Measurements from ENCODE around the gene HOXB13.
A peak's percentile ranks its signal among the peaks of the same experiment; 100 is the strongest.

HOXB13 gene

DNA sequence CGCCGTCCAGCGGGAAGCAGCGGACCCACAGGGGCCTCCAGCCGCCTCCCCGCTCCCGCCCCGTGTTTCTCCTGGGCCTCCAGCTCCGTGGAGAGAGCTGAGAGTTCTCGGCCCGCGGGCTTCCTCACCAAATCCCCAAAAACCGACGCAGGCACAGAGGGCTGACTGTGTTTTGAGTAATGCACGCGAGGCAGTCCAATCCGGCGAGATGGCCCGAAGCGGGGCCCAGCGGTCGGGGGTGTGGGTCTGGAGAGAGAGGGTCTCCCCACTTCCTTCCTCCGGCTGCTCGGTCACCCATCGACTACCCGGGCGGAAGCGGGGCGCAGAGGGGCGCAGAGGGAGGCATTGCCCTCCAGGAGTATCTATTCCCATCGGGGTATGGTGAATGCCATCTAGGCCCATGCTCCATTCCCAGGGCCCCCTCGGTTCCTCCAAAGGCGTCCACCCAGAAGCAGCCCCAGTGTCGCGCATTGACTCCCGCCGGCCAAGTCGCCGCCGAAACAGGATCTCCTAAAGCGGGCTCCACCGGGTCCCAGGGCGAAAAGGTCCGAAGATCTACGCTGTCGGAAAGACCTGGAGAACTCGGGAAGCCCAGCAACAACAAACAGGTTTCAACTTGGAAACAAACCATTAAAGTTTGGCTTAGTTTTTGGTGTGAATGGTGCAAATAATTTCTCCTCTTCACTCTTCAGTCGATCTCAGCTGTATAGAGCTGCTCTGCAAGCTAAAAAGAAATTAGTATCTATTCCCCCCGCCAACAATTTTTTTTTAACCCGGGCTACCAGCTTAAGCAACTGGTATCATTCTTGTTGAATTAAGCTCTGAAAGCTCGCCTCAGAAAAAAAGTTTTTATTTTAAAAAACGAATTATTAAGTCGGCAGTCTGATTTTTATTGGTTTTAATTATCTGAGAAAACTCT, 19.2 kb upstream of the HOXB13 start:
- DNase-seq, result no peak

DNA sequence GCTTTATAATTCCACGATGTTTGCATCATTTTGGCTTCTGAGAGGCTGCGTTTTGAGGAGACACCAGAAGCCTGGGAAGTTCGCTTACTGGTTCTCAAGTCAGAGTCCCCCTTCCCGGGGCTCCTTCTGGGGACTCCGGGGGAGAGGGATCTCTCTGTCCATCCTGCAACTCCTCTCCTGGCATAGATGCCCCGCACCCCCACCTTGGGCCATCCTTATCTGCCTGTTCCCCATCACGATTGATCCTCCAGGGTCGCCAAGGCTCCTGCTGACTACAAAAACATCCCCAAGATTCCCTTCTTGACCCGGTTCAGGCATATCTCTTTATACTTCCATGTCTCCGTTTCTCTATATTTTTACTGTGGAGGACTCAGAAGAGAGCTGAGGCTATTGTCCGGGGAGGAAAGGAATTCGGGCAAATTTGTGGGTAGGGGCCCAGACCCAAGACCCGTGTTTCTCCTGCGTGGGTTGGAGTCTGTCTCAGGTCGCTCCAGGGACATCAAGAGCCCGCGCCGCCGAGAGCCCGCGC, 18.4 kb upstream of the HOXB13 start:
- DNase-seq, result no peak

- no peak for DNase-seq
Measured at GRCh38 chr17:48745381-48746275, 17.1 kb upstream of the HOXB13 start.

DNA sequence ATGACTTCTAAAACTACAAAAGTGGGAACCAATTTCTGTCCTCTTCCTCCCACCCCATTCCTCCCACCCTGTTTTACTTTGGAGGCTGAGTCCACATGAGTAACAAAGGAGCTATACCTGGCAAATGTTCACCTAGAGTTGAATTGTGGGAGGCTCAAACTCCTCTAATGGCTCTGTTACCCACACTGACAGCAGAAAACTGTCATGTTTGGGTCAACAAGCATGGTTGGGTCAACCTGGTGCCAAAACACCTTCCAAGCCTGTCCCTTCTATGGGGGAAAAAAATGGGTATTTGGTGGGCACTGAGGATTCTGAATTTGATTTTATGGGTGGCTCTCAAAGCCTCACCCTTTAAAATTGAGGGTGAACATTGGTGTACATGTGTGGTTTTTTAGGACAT, 12.0 kb upstream of the HOXB13 start:
- no peak for DNase-seq

DNA sequence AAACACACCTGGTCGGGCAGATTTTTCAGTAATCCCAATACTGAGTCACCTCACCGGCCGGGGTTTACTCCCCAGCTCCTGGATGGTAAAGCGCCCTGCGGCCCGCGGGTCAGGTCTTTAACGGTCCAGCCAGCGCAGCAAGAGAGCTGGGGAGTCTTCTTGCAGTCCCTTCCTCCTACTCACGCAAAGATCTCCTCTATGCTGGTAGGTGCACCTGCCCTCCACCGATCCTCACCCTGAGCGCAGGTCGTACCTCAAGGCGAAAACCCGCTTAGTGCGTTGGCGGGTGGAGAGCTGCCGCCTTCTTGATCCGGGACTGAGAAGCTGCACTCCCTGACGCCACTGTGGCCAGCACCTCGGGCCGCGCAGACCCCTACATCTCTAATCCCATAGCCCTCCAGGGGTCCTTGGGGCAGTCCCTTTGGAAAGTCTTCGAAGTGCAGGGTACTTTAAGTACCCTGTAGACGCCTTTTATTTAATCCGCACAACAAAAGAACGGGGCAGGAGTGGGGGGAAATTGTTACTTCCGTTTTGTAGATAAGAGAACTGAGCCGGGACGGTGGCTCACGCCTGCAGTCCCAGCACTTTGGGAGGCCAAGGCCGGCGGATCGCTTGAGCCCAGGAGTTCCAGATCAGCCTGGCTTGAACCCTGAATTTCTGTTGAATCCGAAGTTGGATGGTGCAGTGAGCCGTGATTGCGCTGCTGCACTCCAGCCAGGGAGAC, 10.4 kb upstream of the HOXB13 start:
- DNase-seq, result no peak

- DNase-seq, result no peak
Measured at GRCh38 chr17:48738424-48738802, 9.9 kb upstream of the HOXB13 start.

- no peak for DNase-seq
Measured at GRCh38 chr17:48737330-48738043, 8.9 kb upstream of the HOXB13 start.

GRCh38 chr17:48735062-48735351, 6.5 kb upstream of the HOXB13 start:
- DNase-seq, result no peak

- no peak for DNase-seq
Measured at GRCh38 chr17:48734333-48735061, 5.9 kb upstream of the HOXB13 start.

GRCh38 chr17:48733632-48734328, 5.2 kb upstream of the HOXB13 start:
- DNase-seq, result no peak

DNA sequence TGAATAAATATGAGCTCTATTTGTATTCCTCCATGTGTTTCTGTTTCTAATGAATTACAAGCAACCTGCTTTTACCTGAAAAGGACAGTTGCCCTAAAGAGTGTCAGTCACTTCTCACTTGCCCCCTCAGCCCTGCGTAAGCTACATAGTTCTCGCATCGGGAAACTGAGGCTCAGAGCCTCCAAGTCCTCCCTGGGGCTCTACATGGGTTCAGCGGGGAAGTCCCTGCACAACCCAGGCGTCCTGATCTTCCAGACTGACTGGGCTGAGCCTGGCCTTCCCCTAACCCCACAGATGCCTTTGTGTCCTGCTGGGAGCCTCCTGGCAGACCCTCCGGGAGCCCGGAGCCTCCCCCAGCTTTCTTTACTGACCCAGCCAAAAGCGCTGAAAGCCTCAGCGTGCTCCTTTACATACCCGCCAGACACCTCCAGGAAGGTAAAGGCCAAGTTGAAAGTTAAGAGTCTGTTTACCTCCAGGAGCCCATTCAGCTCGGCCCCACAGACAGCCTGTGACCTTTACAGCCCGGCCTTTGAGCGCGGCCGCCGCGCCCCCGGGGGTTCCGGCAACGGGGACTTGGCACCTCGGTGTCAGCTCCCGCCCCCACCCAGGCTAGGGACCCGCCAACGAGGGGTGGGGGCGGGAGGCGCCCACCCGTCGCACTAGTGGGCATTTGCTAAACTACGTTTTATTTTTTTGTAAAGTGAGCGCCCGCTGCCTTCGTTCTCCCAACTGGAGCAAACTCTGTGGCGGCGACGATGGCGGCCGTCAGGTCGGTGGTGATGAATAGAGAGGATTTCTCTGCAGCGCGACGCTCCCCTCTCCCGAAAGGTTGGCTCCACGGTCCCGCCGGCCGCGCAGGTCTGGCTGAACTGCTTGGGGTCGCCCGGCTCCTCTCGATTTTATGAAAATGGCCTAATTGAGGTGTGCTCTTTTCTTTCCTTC, 4.4 kb upstream of the HOXB13 start:
- no peak for DNase-seq

- no peak for DNase-seq
Measured at GRCh38 chr17:48731355-48731754, 2.8 kb upstream of the HOXB13 start.

- DNase-seq, result no peak
Measured at GRCh38 chr17:48730240-48730550, 1.6 kb upstream of the HOXB13 start.

DNA sequence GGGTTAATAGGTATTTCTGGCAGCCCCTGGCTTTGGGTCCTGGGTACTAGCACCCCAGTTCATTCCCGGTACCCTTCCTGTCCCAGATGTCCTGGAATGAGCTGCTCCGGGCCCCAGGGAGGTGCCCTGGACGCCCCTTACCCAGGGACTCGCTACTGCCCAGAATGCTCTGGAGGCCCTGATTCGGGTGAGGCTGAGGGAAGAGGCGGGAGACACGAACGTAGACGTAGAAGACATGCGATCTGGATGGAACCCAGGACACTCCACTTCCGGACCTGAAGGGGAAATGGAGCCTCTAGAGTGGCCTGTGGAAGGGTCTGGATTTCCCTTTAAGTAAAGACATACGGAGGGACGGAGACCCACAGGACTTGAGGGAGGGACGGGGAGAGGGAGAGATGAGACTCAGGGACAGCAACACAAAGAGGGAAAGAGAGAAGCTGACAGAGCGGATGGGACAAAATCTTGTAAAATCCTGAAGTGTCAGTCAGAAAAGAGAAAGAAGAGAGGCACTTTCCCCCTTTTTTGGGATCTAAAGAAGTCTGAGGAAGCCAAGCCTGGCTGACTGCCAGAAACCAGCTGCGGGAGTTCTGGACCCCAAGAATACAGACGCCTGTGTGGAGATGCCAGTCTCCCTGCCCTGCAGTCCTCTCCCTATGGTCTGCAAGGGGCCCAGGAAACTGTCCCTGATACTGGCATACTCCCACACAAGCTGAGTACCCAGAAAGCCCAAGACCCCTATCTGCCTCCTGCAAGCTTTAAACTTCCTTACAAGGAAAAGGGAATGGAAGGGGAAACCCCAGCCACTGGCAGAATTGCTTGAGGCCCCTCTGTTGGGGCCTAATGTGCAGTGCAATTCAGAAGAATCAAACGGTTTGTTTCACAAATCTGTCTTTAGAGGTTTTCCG, 1.0 kb upstream of the HOXB13 start:
- peak; percentile 71 for DNase-seq

GRCh38 chr17:48727415-48728175, 955 bp downstream of the HOXB13 start:
- DNase-seq, result no peak

DNA sequence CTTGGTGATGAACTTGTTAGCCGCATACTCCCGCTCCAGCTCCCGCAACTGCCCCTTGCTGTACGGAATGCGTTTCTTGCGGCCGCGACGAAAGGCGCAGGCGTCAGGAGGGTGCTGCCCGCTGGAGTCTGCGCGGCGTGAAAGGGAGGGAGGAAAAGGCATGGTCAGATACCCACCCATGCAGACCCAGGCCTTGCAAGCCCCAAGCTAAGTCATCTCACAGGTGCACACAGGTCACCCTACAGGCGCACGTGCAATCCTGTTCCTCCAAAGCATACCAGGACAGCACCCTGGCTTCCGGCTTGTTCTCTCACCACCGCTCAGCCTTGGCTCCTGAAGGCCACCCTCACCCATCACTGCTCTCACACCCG, 1.6 kb downstream of the HOXB13 start:
- DNase-seq, result no peak

GRCh38 chr17:48726114-48726915, 2.2 kb downstream of the HOXB13 start:
- no peak for DNase-seq
